Transverse colon (tissue), 4 donors: Measurements from ENCODE around the gene VPS41.

ENCODE experiments used
- POLR2A ChIP-seq: fragments of 450-650 bp; IDR thresholded peaks from one replicate; pipeline ENCODE4 v1.6.1; 2016; ENCODE audit warnings: antibody characterized with exemption, mild to moderate bottlenecking, moderate library complexity
- POLR2AphosphoS5 ChIP-seq, 3 donors: sonication (generic); formaldehyde crosslinking; IDR thresholded peaks; one replicate each; pipeline ENCODE4 v1.6.1; 2016; ENCODE audit warnings: antibody characterized with exemption in 3 of 3
- TF ChIP-seq, protein P1 (sequence below), 5 experiments: fragments of 200-600 bp in 3 of 5; fragments of 450-650 bp in 2 of 5; sonication (generic) in 3 of 5; IDR thresholded peaks; 1 replicate in 2 of 5; 2 replicates in 3 of 5; pipeline ENCODE4 v1.5.1; 2016 to 2017; ENCODE audit warnings: antibody characterized with exemption in 5 of 5, inconsistent platforms in 3 of 5, mild to moderate bottlenecking in 2 of 5, moderate library complexity in 1 of 5

DNA sequence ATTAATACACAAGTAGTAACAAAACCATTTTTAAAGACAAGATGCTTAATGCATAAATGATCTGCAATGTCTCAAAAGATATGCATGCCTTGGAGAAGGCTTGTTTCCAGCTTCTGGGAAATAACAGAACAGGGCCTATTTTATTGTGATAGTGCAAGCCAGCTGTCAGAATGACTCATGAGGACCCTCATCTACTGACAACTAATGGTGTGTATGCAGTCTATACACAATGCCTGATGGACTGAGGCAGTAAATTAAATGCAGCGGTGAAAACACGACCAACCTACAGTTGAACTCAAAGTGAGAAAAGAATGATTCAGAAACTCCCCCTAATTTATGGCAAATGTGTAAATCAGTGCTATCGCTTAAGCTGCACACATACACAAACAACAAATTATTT lies 46.3 kb downstream of the VPS41 start:
- TF ChIP-seq, protein P1, sequence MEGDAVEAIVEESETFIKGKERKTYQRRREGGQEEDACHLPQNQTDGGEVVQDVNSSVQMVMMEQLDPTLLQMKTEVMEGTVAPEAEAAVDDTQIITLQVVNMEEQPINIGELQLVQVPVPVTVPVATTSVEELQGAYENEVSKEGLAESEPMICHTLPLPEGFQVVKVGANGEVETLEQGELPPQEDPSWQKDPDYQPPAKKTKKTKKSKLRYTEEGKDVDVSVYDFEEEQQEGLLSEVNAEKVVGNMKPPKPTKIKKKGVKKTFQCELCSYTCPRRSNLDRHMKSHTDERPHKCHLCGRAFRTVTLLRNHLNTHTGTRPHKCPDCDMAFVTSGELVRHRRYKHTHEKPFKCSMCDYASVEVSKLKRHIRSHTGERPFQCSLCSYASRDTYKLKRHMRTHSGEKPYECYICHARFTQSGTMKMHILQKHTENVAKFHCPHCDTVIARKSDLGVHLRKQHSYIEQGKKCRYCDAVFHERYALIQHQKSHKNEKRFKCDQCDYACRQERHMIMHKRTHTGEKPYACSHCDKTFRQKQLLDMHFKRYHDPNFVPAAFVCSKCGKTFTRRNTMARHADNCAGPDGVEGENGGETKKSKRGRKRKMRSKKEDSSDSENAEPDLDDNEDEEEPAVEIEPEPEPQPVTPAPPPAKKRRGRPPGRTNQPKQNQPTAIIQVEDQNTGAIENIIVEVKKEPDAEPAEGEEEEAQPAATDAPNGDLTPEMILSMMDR (IDR thresholded peaks at IDR 0.05): no peak
- TF ChIP-seq POLR2A (no peak), POLR2AphosphoS5 (IDR thresholded peaks at IDR 0.05) (no peak)
